H1 (cell line): ENCODE data around the gene BNC2. TPM values are rescaled to one million over a fixed set of nuclear protein-coding genes. Genes with fewer than 3 reads are reported as not detected.

ENCODE experiments used
- CTCF ChIA-PET: fragments of 300-600 bp; sonication (Branson Sonifier 250); formaldehyde crosslinking; loops from one replicate; lab custom pipeline; 2021; ENCODE audit not compliant: partially characterized antibody; lab: Charles Lee
- POLR2A ChIA-PET: fragments of 300-600 bp; sonication (Branson Sonifier 250); formaldehyde crosslinking; loops from one replicate; lab custom pipeline; 2021; ENCODE audit warnings: inconsistent platforms; ENCODE audit not compliant: partially characterized antibody; lab: Charles Lee
- DNase-seq, 2 experiments: peaks; one replicate each; pipeline versions ENCODE4 v3.0.0 to v3.0.0-alpha.2; 2010 to 2022; ENCODE audit warnings: low spot score in 2 of 2, low read depth in 1 of 2, mixed read lengths in 1 of 2
- FAIRE-seq: peaks from 2 replicates; lab custom pipeline; 2011; peaks lifted over from hg19 to GRCh38; lab: Jason Lieb, UNC
- H2AFZ ChIP-seq: 2 replicates; pipeline ENCODE4 v1.8.1; 2012; ENCODE audit warnings: low read length, inconsistent platforms
- H2AK5ac ChIP-seq: 2 replicates; pipeline ENCODE4 v1.6.1; 2013; ENCODE audit warnings: low read depth, low read length
- H2BK120ac ChIP-seq: replicated peaks from 2 replicates; pipeline ENCODE3; 2013; ENCODE audit warnings: low read depth, low read length, inconsistent platforms
- H2BK12ac ChIP-seq: 2 replicates; pipeline ENCODE4 v1.6.1; 2013; ENCODE audit warnings: low read depth, low read length
- H2BK15ac ChIP-seq: 2 replicates; pipeline ENCODE4 v1.6.1; 2013; ENCODE audit warnings: low read length
- H2BK20ac ChIP-seq: 2 replicates; pipeline ENCODE4 v1.6.1; 2013; ENCODE audit warnings: low read length
- H2BK5ac ChIP-seq: 2 replicates; pipeline ENCODE4 v1.6.1; 2013; ENCODE audit warnings: low read depth, low read length
- H3K14ac ChIP-seq: 2 replicates; pipeline ENCODE4 v1.6.1; 2013; ENCODE audit warnings: inconsistent platforms; ENCODE audit not compliant: insufficient read length
- H3K18ac ChIP-seq: 2 replicates; pipeline ENCODE4 v1.6.1; 2013; ENCODE audit warnings: low read length; ENCODE audit errors: extremely low read depth
- H3K23ac ChIP-seq: 2 replicates; pipeline ENCODE4 v1.6.1; 2013; ENCODE audit warnings: inconsistent platforms; ENCODE audit not compliant: insufficient read length
- H3K23me2 ChIP-seq: 2 replicates; pipeline ENCODE4 v1.6.1; 2013; ENCODE audit warnings: low read depth, low read length
- H3K27ac ChIP-seq: 2 replicates; pipeline ENCODE4 v1.6.1; 2011; ENCODE audit warnings: low read depth, low read length, inconsistent platforms
- H3K27me3 ChIP-seq, 4 experiments: replicated peaks in 1 of 4; 1 replicate in 1 of 4; 2 replicates in 3 of 4; pipeline versions ENCODE4 v1.6.1 to v1.8.1; 2011 to 2013; ENCODE audit warnings: low read length in 3 of 4, mild to moderate bottlenecking in 3 of 4, inconsistent platforms in 2 of 4, mixed read lengths in 2 of 4, moderate library complexity in 1 of 4; ENCODE audit not compliant: control insufficient read depth in 3 of 4, insufficient read depth in 3 of 4; ENCODE audit errors: extremely low read depth in 1 of 4
- H3K36me3 ChIP-seq, 4 experiments: 2 replicates each; pipeline versions ENCODE4 v1.6.1 to v1.8.1; 2011 to 2013; ENCODE audit warnings: mild to moderate bottlenecking in 4 of 4, low read length in 3 of 4, moderate library complexity in 2 of 4, control low read depth in 1 of 4, inconsistent platforms in 1 of 4; ENCODE audit not compliant: insufficient read depth in 4 of 4, control insufficient read depth in 2 of 4
- H3K4ac ChIP-seq: replicated peaks from 2 replicates; pipeline ENCODE3; 2013; ENCODE audit warnings: low read length, low read depth, mixed read lengths, inconsistent platforms; ENCODE audit not compliant: insufficient read length
- H3K4me1 ChIP-seq, 4 experiments: replicated peaks in 1 of 4; 1 replicate in 1 of 4; 2 replicates in 3 of 4; pipeline versions ENCODE4 v1.6.1 to v1.8.1; 2011 to 2013; ENCODE audit warnings: low read length in 3 of 4, inconsistent platforms in 2 of 4, mixed read lengths in 1 of 4; ENCODE audit not compliant: insufficient read depth in 4 of 4, control insufficient read depth in 3 of 4
- H3K4me2 ChIP-seq, 2 experiments: 2 replicates each; pipeline versions ENCODE4 v1.6.1 to v1.8.1; 2011 to 2013; ENCODE audit warnings: low read depth in 2 of 2, low read length in 2 of 2, control low read depth in 1 of 2, inconsistent platforms in 1 of 2, mild to moderate bottlenecking in 1 of 2; ENCODE audit not compliant: insufficient read depth in 1 of 2
- H3K4me3 ChIP-seq, 4 experiments: fragments of 200-600, 300-600 bp in 1 of 4; sonication (generic), shearing (Covaris generic), sonication (Bioruptor Twin) in 1 of 4; 2 replicates each; pipeline versions ENCODE4 v1.5.1 to v1.8.1; 2011 to 2016; ENCODE audit warnings: low read length in 4 of 4, low read depth in 3 of 4, control low read depth in 2 of 4, inconsistent platforms in 2 of 4, mild to moderate bottlenecking in 2 of 4, mixed read lengths in 1 of 4, moderate library complexity in 1 of 4; ENCODE audit not compliant: insufficient read depth in 2 of 4; ENCODE audit errors: extremely low read depth in 1 of 4
- H3K56ac ChIP-seq: replicated peaks from 2 replicates; pipeline ENCODE3; 2013; ENCODE audit warnings: low read depth, mild to moderate bottlenecking, mixed read lengths, low read length, inconsistent platforms; ENCODE audit not compliant: insufficient read length
- H3K79me1 ChIP-seq: 2 replicates; pipeline ENCODE4 v1.6.1; 2013; ENCODE audit warnings: low read depth, low read length, control low read depth
- H3K79me2 ChIP-seq, 2 experiments: 2 replicates each; pipeline versions ENCODE4 v1.6.1 to v1.8.1; 2012 to 2013; ENCODE audit warnings: low read length in 2 of 2, mild to moderate bottlenecking in 2 of 2, inconsistent platforms in 1 of 2; ENCODE audit not compliant: insufficient read depth in 2 of 2, control insufficient read depth in 1 of 2
- H3K9ac ChIP-seq, 4 experiments: replicated peaks in 1 of 4; 1 replicate in 1 of 4; 2 replicates in 3 of 4; pipeline versions ENCODE4 v1.6.1 to v1.8.1; 2011 to 2013; ENCODE audit warnings: low read depth in 3 of 4, low read length in 3 of 4, control low read depth in 2 of 4, mild to moderate bottlenecking in 2 of 4, moderate library complexity in 2 of 4, inconsistent platforms in 1 of 4; ENCODE audit errors: extremely low read depth in 1 of 4
- H3K9me3 ChIP-seq, 2 experiments: 2 replicates each; pipeline versions ENCODE4 v1.6.1 to v1.8.1; 2012 to 2013; ENCODE audit warnings: mild to moderate bottlenecking in 2 of 2, moderate library complexity in 2 of 2, control low read depth in 1 of 2, inconsistent platforms in 1 of 2, low read depth in 1 of 2, low read length in 1 of 2, mixed read lengths in 1 of 2; ENCODE audit not compliant: insufficient read depth in 2 of 2
- H4K20me1 ChIP-seq, 2 experiments: replicated peaks in 1 of 2; 2 replicates each; pipeline versions ENCODE3 to v1.8.1; 2011 to 2013; ENCODE audit warnings: inconsistent platforms in 2 of 2, low read length in 2 of 2, mild to moderate bottlenecking in 1 of 2; ENCODE audit not compliant: insufficient read depth in 2 of 2, control insufficient read depth in 1 of 2
- H4K5ac ChIP-seq: 2 replicates; pipeline ENCODE4 v1.6.1; 2013; ENCODE audit warnings: low read length, low read depth, mixed read lengths, inconsistent platforms; ENCODE audit not compliant: insufficient read length
- H4K8ac ChIP-seq: 2 replicates; pipeline ENCODE4 v1.8.0; 2013; ENCODE audit warnings: mild to moderate bottlenecking, moderate library complexity, low read length, inconsistent platforms; ENCODE audit not compliant: insufficient read depth; ENCODE audit errors: extremely low read depth
- H4K91ac ChIP-seq: replicated peaks from 2 replicates; pipeline ENCODE3; 2013; ENCODE audit warnings: low read length, mixed read lengths, inconsistent platforms; ENCODE audit not compliant: insufficient read length
- ATF3 ChIP-seq: IDR thresholded peaks from 2 replicates; pipeline ENCODE4 v1.6.1; 2011; ENCODE audit warnings: low read depth, mild to moderate bottlenecking, low read length; ENCODE audit not compliant: insufficient read depth
- CBX8 ChIP-seq: fragments of 300-800, 300-1000 bp; sonication (generic); IDR thresholded peaks from 2 replicates; pipeline ENCODE4 v1.7.1; 2016; ENCODE audit warnings: low read depth, low read length, borderline replicate concordance
- CHD2 ChIP-seq: IDR thresholded peaks from 2 replicates; pipeline ENCODE4 v1.6.1; 2012; ENCODE audit warnings: low read length, improper control_type of control experiment
- CTCF ChIP-seq, 3 experiments: IDR thresholded peaks; 1 replicate in 2 of 3; 2 replicates in 1 of 3; pipeline versions ENCODE4 v1.5.1 to v1.6.1; 2011; ENCODE audit warnings: low read length in 3 of 3, mild to moderate bottlenecking in 3 of 3, inconsistent platforms in 2 of 3, low read depth in 1 of 3, moderate library complexity in 1 of 3; ENCODE audit not compliant: insufficient read depth in 1 of 3; ENCODE audit errors: control extremely low read depth in 1 of 3
- HDAC2 ChIP-seq, 2 experiments: fragments of 300-600 bp in 1 of 2; sonication (generic) in 1 of 2; IDR thresholded peaks; 2 replicates each; pipeline ENCODE4 v1.6.1; 2011 to 2012; ENCODE audit warnings: low read depth in 2 of 2, low read length in 2 of 2, mild to moderate bottlenecking in 2 of 2, moderate library complexity in 2 of 2, borderline replicate concordance in 1 of 2, inconsistent platforms in 1 of 2
- JUND ChIP-seq: IDR thresholded peaks from 2 replicates; pipeline ENCODE4 v1.6.1; 2011; ENCODE audit warnings: mild to moderate bottlenecking, improper control_type of control experiment, low read length
- KDM4A ChIP-seq: IDR thresholded peaks from one replicate; pipeline ENCODE4 v1.7.1; 2012; ENCODE audit warnings: low read depth, mild to moderate bottlenecking, moderate library complexity, low read length, inconsistent platforms; ENCODE audit not compliant: severe bottlenecking
- PHF8 ChIP-seq: fragments of 200-600 bp; sonication (generic); conservative IDR thresholded peaks from 2 replicates; pipeline ENCODE4 v1.7.1; 2012; ENCODE audit warnings: low read depth, mild to moderate bottlenecking, inconsistent platforms, low read length, moderate library complexity
- SIRT6 ChIP-seq: IDR thresholded peaks from one replicate; pipeline ENCODE4 v1.7.1; 2012; ENCODE audit warnings: low read length, inconsistent platforms
- SRF ChIP-seq: IDR thresholded peaks from 2 replicates; pipeline ENCODE4 v1.6.1; 2011; ENCODE audit warnings: mild to moderate bottlenecking, low read depth, low read length, moderate library complexity
- SUZ12 ChIP-seq: fragments of 200-600 bp; sonication (generic); IDR thresholded peaks from 2 replicates; pipeline ENCODE4 v1.6.1; 2012; ENCODE audit warnings: mild to moderate bottlenecking, inconsistent platforms, low read length, moderate library complexity, mixed read lengths
- WGBS, 2 experiments: shearing (Covaris generic) in 1 of 2; methylation state at CpG; one replicate each; pipeline versions ENCODE4 v1.1.6 to v1.1.7; 2013 to 2015; ENCODE audit warnings: low lambda C conversion rate in 2 of 2, mixed read lengths in 2 of 2, inconsistent platforms in 1 of 2, low coverage in 1 of 2, missing lambda C conversion rate in 1 of 2; ENCODE audit not compliant: insufficient replicate concordance in 2 of 2, insufficient coverage in 1 of 2, insufficient read length in 1 of 2; ENCODE audit errors: extremely low coverage in 1 of 2, missing lambda C conversion rate in 1 of 2; 5-methylcytosine and 5-hydroxymethylcytosine counted together
- polyA plus RNA-seq, 7 experiments: library from polyadenylated mRNA; depleted of rRNA in 3 of 7; stranded (reverse) in 5 of 7; unstranded in 2 of 7; fragments of >200 nt in 5 of 7; fragments of 200-250 nt in 2 of 7; gene quantifications; 1 replicate in 5 of 7; 2 replicates in 1 of 7; 4 replicates in 1 of 7; pipeline versions ENCODE4 v1.2.1 to v1.2.3, GENCODE V29; 2011 to 2013; ENCODE audit warnings: missing spikeins in 2 of 7, mixed read lengths in 2 of 7
- total RNA-seq: library from RNA; stranded (reverse); fragmentation: NEBNext Ultra II Directional; extraction: Animal tissue kit (Norgen Biotek cat#: 25700); gene quantifications from 2 replicates; pipeline ENCODE4 v1.2.1, GENCODE V29; 2021

Gene BNC2
- total and polyA plus RNA-seq, 2 of the 8 experiments (the other 6 are each of a cell fraction or from before 2014, with no cell fraction given) = 16.0 to 26.8 TPM

GRCh38 chr9:16848179-16848578 is 22.3 kb downstream of the BNC2 start:
- H3K14ac ChIP-seq = no peak overlapping the region
- H4K91ac ChIP-seq = no peak overlapping the region
- H2BK5ac ChIP-seq = no peak overlapping the region
- no peak for TF ChIP-seq CTCF (IDR thresholded peaks at IDR 0.05; ENCODE audit: control extremely low read depth in 1 of 3, insufficient read depth in 1 of 3, low read depth in 1 of 3, low read length in 3 of 3)
- no peak for TF ChIP-seq HDAC2 (IDR thresholded peaks at IDR 0.05; ENCODE audit: borderline replicate concordance in 1 of 2, low read depth in 2 of 2, low read length in 2 of 2)
- TF ChIP-seq SIRT6 = no peak
- no peak for TF ChIP-seq PHF8
- TF ChIP-seq CHD2 = no peak
- TF ChIP-seq JUND = no peak
- TF ChIP-seq SRF = no peak
- TF ChIP-seq KDM4A = no peak
- TF ChIP-seq ATF3 = no peak
- TF ChIP-seq CBX8 = no peak
- no peak for TF ChIP-seq SUZ12
- TF ChIP-seq, all 59 proteins: peak for 0
- no peak overlapping the region for H2BK120ac ChIP-seq
- peaks cover 3 to 8% (median 7%) of the 10 kb centered on the region in 4 experiments; a peak in 6 of 7 replicates for H3K4me1 ChIP-seq
- H3K4me2 ChIP-seq = no peak overlapping the region
- FAIRE-seq = peak; percentile 45
- CTCF ChIA-PET = no interaction called here
- DNase-seq = no peak
- no peak overlapping the region for H2AFZ ChIP-seq
- H2BK12ac ChIP-seq = no peak overlapping the region
- H3K79me1 ChIP-seq = no peaks in the 10 kb centered on the region; the same call in 1 of the 2 replicates
- no peaks in the 10 kb centered on the region for H3K27me3 ChIP-seq
- H3K4ac ChIP-seq = no peak overlapping the region
- H2BK20ac ChIP-seq = no peak overlapping the region
- no peak overlapping the region for H3K23ac ChIP-seq
- H3K56ac ChIP-seq = no peak overlapping the region
- H3K9me3 ChIP-seq = no peaks in the 10 kb centered on the region; a peak in 1 of 4 replicates
- H3K4me3 ChIP-seq = no peak overlapping the region
- H2AK5ac ChIP-seq = no peak overlapping the region
- H4K20me1 ChIP-seq = peaks cover 2% of the 10 kb centered on the region in 2 experiments
- no peak overlapping the region for H2BK15ac ChIP-seq
- no peak overlapping the region for H4K5ac ChIP-seq
- 82% methylated on average over 3 of the region's 3 CpGs; no CpG with 5 or more reads in 1 of the 2 experiments for WGBS, 2 experiments
- H3K27ac ChIP-seq = no peak overlapping the region
- POLR2A ChIA-PET = no interaction called here
- no peak overlapping the region for H3K18ac ChIP-seq
- H3K9ac ChIP-seq = no peak overlapping the region; a peak in 1 of 7 replicates
- peaks cover 0 to 76% of the 10 kb centered on the region in 2 experiments; a peak in 2 of 4 replicates for H3K79me2 ChIP-seq
- no peak overlapping the region for H4K8ac ChIP-seq
- H3K23me2 ChIP-seq = no peaks in the 10 kb centered on the region
- no peaks in the 10 kb centered on the region; a peak in 1 of 8 replicates for H3K36me3 ChIP-seq
